Endodermal cell (in vitro differentiated cells): ENCODE data around the gene TYRO3. TPM values are rescaled to one million over a fixed set of nuclear protein-coding genes. Genes with fewer than 3 reads are reported as not detected.

Experiments
- DNase-seq: peaks from one replicate; pipeline ENCODE4 v3.0.0-alpha.2; 2017
- H3K27ac ChIP-seq: 2 replicates; pipeline ENCODE4 v1.5.1; 2013; ENCODE audit warnings: mild to moderate bottlenecking, low read depth, low read length, moderate library complexity
- H3K27me3 ChIP-seq: 2 replicates; pipeline ENCODE4 v1.6.1; 2013; ENCODE audit warnings: mild to moderate bottlenecking, low read length, moderate library complexity; ENCODE audit not compliant: insufficient read depth, control insufficient read depth, poor library complexity, severe bottlenecking
- H3K36me3 ChIP-seq: 2 replicates; pipeline ENCODE4 v1.7.0; 2013; ENCODE audit warnings: mild to moderate bottlenecking, low read length, moderate library complexity; ENCODE audit not compliant: control insufficient read depth, insufficient read depth
- H3K4me1 ChIP-seq: one replicate; pipeline ENCODE4 v1.7.0; 2013; ENCODE audit warnings: low read length; ENCODE audit not compliant: control insufficient read depth, insufficient read depth
- H3K4me3 ChIP-seq: 2 replicates; pipeline ENCODE4 v1.5.1; 2013; ENCODE audit warnings: mild to moderate bottlenecking, low read length, moderate library complexity
- H3K9ac ChIP-seq: 2 replicates; pipeline ENCODE4 v1.6.1; 2013; ENCODE audit warnings: mild to moderate bottlenecking, low read length, moderate library complexity; ENCODE audit not compliant: poor library complexity, severe bottlenecking; ENCODE audit errors: extremely low read depth
- H3K9me3 ChIP-seq: 2 replicates; pipeline ENCODE4 v1.6.1; 2013; ENCODE audit warnings: mild to moderate bottlenecking, low read length, moderate library complexity; ENCODE audit not compliant: control insufficient read depth
- H3K27ac Mint-ChIP-seq: 2 replicates; pipeline ENCODE4 v1.8.0; 2020; ENCODE audit warnings: mixed read lengths
- H3K27me3 Mint-ChIP-seq: 2 replicates; pipeline ENCODE4 v1.8.0; 2021; ENCODE audit warnings: mild to moderate bottlenecking, mixed read lengths; ENCODE audit not compliant: insufficient read depth
- H3K36me3 Mint-ChIP-seq: 2 replicates; pipeline ENCODE4 v1.8.0; 2020; ENCODE audit warnings: low read depth, mixed read lengths
- H3K4me1 Mint-ChIP-seq: 2 replicates; pipeline ENCODE4 v1.8.0; 2020; ENCODE audit warnings: mixed read lengths
- H3K4me3 Mint-ChIP-seq: 2 replicates; pipeline ENCODE4 v1.8.0; 2020; ENCODE audit warnings: mild to moderate bottlenecking, moderate library complexity, mixed read lengths
- H3K9me3 Mint-ChIP-seq: 2 replicates; pipeline ENCODE4 v1.8.0; 2020; ENCODE audit warnings: mild to moderate bottlenecking, mixed read lengths
- WGBS, 2 experiments: methylation state at CpG; one replicate each; pipeline versions ENCODE4 v1.1.5 to v1.1.7; 2013; ENCODE audit warnings: missing lambda C conversion rate in 2 of 2, mixed read lengths in 1 of 2; ENCODE audit not compliant: insufficient coverage in 1 of 2, insufficient read length in 1 of 2; 5-methylcytosine and 5-hydroxymethylcytosine counted together
- total RNA-seq, 2 donors: library from RNA; stranded (reverse); fragmentation: NEBNext Ultra II Directional in 1 of 2; extraction: Animal tissue kit (Norgen Biotek cat#: 25700) in 1 of 2; gene quantifications; 2 replicates in 1 of 2; 3 replicates in 1 of 2; pipeline ENCODE4 v1.2.1, GENCODE V29; 2021
- TF ChIP-seq, protein P1 (sequence below): fragments of 200-600 bp; sonication (generic); conservative IDR thresholded peaks from 2 replicates; pipeline ENCODE4 v1.5.0; 2021; ENCODE audit warnings: antibody characterized with exemption, mild to moderate bottlenecking

Gene TYRO3
- total RNA-seq, 2 donors from 2014 or later: 293 to 311 TPM

DNA sequence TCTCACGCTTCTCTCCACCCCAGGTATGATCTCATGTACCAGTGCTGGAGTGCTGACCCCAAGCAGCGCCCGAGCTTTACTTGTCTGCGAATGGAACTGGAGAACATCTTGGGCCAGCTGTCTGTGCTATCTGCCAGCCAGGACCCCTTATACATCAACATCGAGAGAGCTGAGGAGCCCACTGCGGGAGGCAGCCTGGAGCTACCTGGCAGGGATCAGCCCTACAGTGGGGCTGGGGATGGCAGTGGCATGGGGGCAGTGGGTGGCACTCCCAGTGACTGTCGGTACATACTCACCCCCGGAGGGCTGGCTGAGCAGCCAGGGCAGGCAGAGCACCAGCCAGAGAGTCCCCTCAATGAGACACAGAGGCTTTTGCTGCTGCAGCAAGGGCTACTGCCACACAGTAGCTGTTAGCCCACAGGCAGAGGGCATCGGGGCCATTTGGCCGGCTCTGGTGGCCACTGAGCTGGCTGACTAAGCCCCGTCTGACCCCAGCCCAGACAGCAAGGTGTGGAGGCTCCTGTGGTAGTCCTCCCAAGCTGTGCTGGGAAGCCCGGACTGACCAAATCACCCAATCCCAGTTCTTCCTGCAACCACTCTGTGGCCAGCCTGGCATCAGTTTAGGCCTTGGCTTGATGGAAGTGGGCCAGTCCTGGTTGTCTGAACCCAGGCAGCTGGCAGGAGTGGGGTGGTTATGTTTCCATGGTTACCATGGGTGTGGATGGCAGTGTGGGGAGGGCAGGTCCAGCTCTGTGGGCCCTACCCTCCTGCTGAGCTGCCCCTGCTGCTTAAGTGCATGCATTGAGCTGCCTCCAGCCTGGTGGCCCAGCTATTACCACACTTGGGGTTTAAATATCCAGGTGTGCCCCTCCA, 19.1 kb downstream of the TYRO3 start:
- TF ChIP-seq, protein P1, sequence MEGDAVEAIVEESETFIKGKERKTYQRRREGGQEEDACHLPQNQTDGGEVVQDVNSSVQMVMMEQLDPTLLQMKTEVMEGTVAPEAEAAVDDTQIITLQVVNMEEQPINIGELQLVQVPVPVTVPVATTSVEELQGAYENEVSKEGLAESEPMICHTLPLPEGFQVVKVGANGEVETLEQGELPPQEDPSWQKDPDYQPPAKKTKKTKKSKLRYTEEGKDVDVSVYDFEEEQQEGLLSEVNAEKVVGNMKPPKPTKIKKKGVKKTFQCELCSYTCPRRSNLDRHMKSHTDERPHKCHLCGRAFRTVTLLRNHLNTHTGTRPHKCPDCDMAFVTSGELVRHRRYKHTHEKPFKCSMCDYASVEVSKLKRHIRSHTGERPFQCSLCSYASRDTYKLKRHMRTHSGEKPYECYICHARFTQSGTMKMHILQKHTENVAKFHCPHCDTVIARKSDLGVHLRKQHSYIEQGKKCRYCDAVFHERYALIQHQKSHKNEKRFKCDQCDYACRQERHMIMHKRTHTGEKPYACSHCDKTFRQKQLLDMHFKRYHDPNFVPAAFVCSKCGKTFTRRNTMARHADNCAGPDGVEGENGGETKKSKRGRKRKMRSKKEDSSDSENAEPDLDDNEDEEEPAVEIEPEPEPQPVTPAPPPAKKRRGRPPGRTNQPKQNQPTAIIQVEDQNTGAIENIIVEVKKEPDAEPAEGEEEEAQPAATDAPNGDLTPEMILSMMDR: no peak
- H3K36me3 Mint-ChIP-seq: peaks cover 53% of the 10 kb centered on the region
- no peaks in the 10 kb centered on the region for H3K27me3 Mint-ChIP-seq
- Histone ChIP-seq H3K36me3 (peaks cover 53% of the 10 kb centered on the region), H3K27me3 (no peaks in the 10 kb centered on the region), H3K9ac (no peak overlapping the region), H3K9me3 (no peaks in the 10 kb centered on the region), H3K27ac (no peak overlapping the region), H3K4me1 (peaks cover 14% of the 10 kb centered on the region), H3K4me3 (no peak overlapping the region)
- H3K9me3 Mint-ChIP-seq: no peaks in the 10 kb centered on the region
- peak overlapping the region; percentile 55 for H3K27ac Mint-ChIP-seq
- H3K4me3 Mint-ChIP-seq: no peak overlapping the region
- DNase-seq: no peak
- H3K4me1 Mint-ChIP-seq: peaks cover 20% of the 10 kb centered on the region
- 93 to 95% methylated on average over 9 to 12 of the region's 12 CpGs for WGBS, 2 experiments

DNA sequence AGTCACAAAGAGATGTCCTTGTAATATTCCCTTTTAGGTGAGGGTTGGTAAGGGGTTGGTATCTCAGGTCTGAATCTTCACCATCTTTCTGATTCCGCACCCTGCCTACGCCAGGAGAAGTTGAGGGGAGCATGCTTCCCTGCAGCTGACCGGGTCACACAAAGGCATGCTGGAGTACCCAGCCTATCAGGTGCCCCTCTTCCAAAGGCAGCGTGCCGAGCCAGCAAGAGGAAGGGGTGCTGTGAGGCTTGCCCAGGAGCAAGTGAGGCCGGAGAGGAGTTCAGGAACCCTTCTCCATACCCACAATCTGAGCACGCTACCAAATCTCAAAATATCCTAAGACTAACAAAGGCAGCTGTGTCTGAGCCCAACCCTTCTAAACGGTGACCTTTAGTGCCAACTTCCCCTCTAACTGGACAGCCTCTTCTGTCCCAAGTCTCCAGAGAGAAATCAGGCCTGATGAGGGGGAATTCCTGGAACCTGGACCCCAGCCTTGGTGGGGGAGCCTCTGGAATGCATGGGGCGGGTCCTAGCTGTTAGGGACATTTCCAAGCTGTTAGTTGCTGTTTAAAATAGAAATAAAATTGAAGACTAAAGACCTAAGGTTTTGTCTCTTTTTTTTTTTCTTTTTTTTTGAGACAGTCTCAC, 19.8 kb downstream of the TYRO3 start:
- TF ChIP-seq, protein P1: no peak
- peaks cover 47% of the 10 kb centered on the region for H3K36me3 Mint-ChIP-seq

DNA sequence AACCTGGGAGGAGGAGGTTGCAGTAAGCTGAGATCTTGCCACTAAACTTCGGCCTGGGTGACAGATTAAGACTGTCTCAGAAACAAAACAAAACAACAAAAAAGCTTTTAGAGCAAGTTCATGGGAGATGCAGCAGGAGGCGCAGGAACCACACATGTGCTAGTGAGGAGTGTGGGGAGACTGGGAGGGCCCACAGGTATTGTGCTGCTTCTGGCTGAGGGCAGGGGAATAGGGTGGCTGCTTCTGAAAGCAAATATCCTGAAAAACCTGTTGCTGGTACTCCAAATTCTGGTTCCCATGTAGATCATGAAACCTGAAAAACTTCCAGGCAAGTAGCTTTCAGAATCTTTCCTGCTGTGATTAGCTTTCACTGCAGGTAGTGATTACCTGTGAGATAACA, 22.1 kb downstream of the TYRO3 start:
- Histone ChIP-seq H3K27me3 (no peaks in the 10 kb centered on the region), H3K36me3 (peaks cover 29% of the 10 kb centered on the region), H3K9ac (no peak overlapping the region), H3K9me3 (no peaks in the 10 kb centered on the region), H3K4me1 (peaks cover 7% of the 10 kb centered on the region), H3K4me3 (no peak overlapping the region), H3K27ac (no peak overlapping the region)
- Mint-ChIP-seq H3K27ac (peak overlapping the region; percentile 71), H3K4me1 (peaks cover 13% of the 10 kb centered on the region), H3K4me3 (no peak overlapping the region), H3K9me3 (no peaks in the 10 kb centered on the region), H3K27me3 (no peaks in the 10 kb centered on the region), H3K36me3 (peaks cover 31% of the 10 kb centered on the region)
- TF ChIP-seq, protein P1: peak; percentile 78
- peak; percentile 87 for DNase-seq
- WGBS, 2 experiments: 80 to 87% methylated on average over 1 to 2 of the region's 2 CpGs

More for the DNA sequence above, 19.8 kb downstream of the TYRO3 start:
- Mint-ChIP-seq H3K4me1 (peaks cover 13% of the 10 kb centered on the region), H3K4me3 (no peak overlapping the region), H3K27me3 (no peaks in the 10 kb centered on the region), H3K27ac (peak overlapping the region; percentile 35), H3K9me3 (no peaks in the 10 kb centered on the region)
- Histone ChIP-seq H3K9ac (no peak overlapping the region), H3K27ac (no peak overlapping the region), H3K4me3 (no peak overlapping the region), H3K4me1 (peaks cover 7% of the 10 kb centered on the region), H3K9me3 (no peaks in the 10 kb centered on the region), H3K36me3 (peaks cover 46% of the 10 kb centered on the region), H3K27me3 (no peaks in the 10 kb centered on the region)
- no peak for DNase-seq
- 83 to 95% methylated on average over 1 to 9 of the region's 9 CpGs for WGBS, 2 experiments
